Pancreas (tissue), 10 donors: Measurements from ENCODE around the gene AOC3. TPM values are rescaled to one million over a fixed set of nuclear protein-coding genes. Genes with fewer than 3 reads are reported as not detected.

ENCODE experiments used
- ATAC-seq, 4 donors: fragments of 200-7000 bp; cut with Tn5 transposase; one replicate each; pipeline versions ENCODE4 v1.8.0 to v1.9.1; 2020; ENCODE audit warnings: mild to moderate bottlenecking in 4 of 4, moderate library complexity in 4 of 4
- DNase-seq, 6 donors: peaks; one replicate each; pipeline ENCODE4 v3.0.0-alpha.2; 2020
- FAIRE-seq: peaks from 2 replicates; lab custom pipeline; 2012; peaks lifted over from hg19 to GRCh38; lab: Jason Lieb, UNC
- H3K27ac ChIP-seq, 4 donors: fragments of 200-600 bp; sonication (generic); 1 replicate in 3 of 4; 2 replicates in 1 of 4; pipeline versions ENCODE4 v1.5.0 to v1.8.0; 2020
- H3K27me3 ChIP-seq, 4 donors: fragments of 200-600 bp; one replicate each; pipeline ENCODE4 v1.8.0; 2021
- H3K36me3 ChIP-seq, 3 donors: fragments of 200-600 bp; sonication (generic) in 1 of 3; one replicate each; pipeline versions ENCODE4 v1.5.0 to v1.8.0; 2020 to 2021
- H3K4me1 ChIP-seq, 3 donors: fragments of 200-600 bp; one replicate each; pipeline ENCODE4 v1.8.0; 2021
- H3K4me3 ChIP-seq, 4 donors: fragments of 200-600 bp; sonication (generic) in 2 of 4; one replicate each; pipeline versions ENCODE4 v1.5.0 to v1.8.0; 2020 to 2021
- H3K9me3 ChIP-seq, 4 donors: fragments of 200-600 bp; one replicate each; pipeline ENCODE4 v1.8.0; 2021
- WGBS, 2 donors: extraction: QIAGEN DNeasy Blood & Tissue Kit; methylation state at CpG; one replicate each; pipeline ENCODE4 v1.1.7; 2013; 5-methylcytosine and 5-hydroxymethylcytosine counted together
- intact Hi-C, 3 donors: fragments of 100-400 bp; cut with DNase I; formaldehyde crosslinking; loops; one replicate each; pipeline versions ENCODE4 v1.11.1 to v1.14.2; 2022
- polyA plus RNA-seq, 2 donors: library from polyadenylated mRNA; stranded (reverse); fragments of 200-250 nt; gene quantifications; one replicate each; pipeline ENCODE4 v1.2.3, GENCODE V29; 2013
- total RNA-seq, 6 donors: library from RNA; stranded (reverse); fragmentation: NEBNext Ultra II Directional in 4 of 6; extraction: Animal tissue kit (Norgen Biotek cat#: 25700) in 4 of 6; gene quantifications; one replicate each; pipeline versions ENCODE4 v1.2.1 to v1.2.4, GENCODE V29; 2021 to 2023
- TF ChIP-seq, protein P1 (sequence below), 4 donors: fragments of 200-600 bp; sonication (generic) in 3 of 4; IDR thresholded peaks; one replicate each; pipeline versions ENCODE4 v1.5.0 to v1.8.0; 2021; ENCODE audit warnings: antibody characterized with exemption in 4 of 4
- donor health status: healthy with polysubstance abuse.
- donor health status: DM: no; HTN: no; CAD: no; lungs with moderate emphysema.
- donor health status: DM: no; HTN: no; CAD: no.
- donor health status: control.
- donor health status: control.
- donor health status: Bipolar disorder and iron deficiency.
- donor health status: DM: yes; HTN: yes; CAD: no.
- donor health status: DM: no; HTN: no; CAD: no.
- donor health status: DM: no; HTN: no; CAD: no.
- donor health status: DM: yes; HTN: yes; CAD: no.

Gene AOC3
- total and polyA plus RNA-seq, 8 donors = 1.9 to 11.3 (median 7.4) TPM

DNA sequence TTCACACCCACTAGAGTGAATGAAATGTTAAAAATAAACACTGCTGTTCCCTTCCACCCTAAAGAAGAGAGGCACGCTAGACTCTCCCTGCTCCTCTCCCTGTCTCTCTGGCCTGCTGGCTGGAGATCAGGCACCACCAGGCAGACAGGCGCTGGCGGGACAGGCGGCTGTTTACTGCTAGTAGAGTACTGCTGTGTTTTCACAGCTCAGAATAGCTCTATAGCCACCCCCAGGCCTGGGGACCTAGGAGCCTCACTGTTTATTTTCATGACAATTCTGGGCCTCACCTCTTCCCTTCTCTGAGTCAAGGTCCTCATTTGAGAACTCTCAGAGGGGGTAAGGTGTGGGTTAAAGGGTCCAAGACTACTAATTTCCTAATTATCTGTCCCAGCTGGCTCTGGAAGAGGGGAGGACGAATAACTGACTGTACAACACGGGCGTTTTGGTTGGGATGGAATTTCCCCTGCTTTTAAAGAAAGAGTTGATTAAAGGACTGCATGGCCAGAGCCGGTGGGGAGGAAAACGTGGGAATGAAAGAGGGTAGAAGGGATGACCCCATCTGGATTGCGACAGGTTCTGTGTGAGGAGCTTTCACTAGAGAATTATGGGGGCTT, 40.6 kb downstream of the AOC3 start:
- intact Hi-C loops = no loop called here
- peak overlapping the region; percentile 8 to 72 (median 42) for H3K27ac ChIP-seq
- peaks cover 23 to 44% (median 34%) of the 10 kb centered on the region in 3 donors for H3K4me1 ChIP-seq
- FAIRE-seq (no peak), ATAC-seq (peak in 1 of 4 donors; percentile 11), DNase-seq (no peak)
- no peak overlapping the region for H3K4me3 ChIP-seq
- H3K27me3 ChIP-seq = no peaks in the 10 kb centered on the region
- WGBS, 2 donors = 48 to 64% methylated on average over 10 of the region's 10 CpGs
- H3K9me3 ChIP-seq = no peaks in the 10 kb centered on the region
- H3K36me3 ChIP-seq = no peaks in the 10 kb centered on the region
- TF ChIP-seq, protein P1, sequence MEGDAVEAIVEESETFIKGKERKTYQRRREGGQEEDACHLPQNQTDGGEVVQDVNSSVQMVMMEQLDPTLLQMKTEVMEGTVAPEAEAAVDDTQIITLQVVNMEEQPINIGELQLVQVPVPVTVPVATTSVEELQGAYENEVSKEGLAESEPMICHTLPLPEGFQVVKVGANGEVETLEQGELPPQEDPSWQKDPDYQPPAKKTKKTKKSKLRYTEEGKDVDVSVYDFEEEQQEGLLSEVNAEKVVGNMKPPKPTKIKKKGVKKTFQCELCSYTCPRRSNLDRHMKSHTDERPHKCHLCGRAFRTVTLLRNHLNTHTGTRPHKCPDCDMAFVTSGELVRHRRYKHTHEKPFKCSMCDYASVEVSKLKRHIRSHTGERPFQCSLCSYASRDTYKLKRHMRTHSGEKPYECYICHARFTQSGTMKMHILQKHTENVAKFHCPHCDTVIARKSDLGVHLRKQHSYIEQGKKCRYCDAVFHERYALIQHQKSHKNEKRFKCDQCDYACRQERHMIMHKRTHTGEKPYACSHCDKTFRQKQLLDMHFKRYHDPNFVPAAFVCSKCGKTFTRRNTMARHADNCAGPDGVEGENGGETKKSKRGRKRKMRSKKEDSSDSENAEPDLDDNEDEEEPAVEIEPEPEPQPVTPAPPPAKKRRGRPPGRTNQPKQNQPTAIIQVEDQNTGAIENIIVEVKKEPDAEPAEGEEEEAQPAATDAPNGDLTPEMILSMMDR (IDR thresholded peaks at IDR 0.05) = no peak

DNA sequence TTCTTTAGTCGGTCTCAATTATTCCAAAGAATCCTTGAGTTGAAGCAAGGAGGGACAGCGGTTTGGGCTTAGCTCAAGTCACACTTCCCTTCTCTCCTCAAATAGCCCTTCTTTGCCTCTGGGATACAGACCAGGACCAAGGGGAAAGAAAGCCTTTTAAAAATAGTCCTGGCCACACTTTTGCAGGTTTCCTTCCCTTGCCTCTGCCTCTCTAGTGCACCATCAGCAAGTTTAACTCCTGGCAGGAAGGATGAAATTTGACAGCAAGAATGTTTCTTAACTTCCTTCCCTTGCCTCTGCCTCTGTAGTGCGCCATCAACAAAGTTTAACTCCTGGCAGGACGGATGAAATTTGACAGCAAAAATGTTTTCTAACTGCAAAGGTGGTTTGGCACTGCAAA, 42.4 kb downstream of the AOC3 start:
- 28 to 33% methylated on average over 4 of the region's 4 CpGs for WGBS, 2 donors
- no peak for ATAC-seq
- H3K27me3 ChIP-seq = no peaks in the 10 kb centered on the region
- H3K4me3 ChIP-seq = no peak overlapping the region
- H3K36me3 ChIP-seq = no peaks in the 10 kb centered on the region
- peak overlapping the region; percentile 65 to 96 (median 83) for H3K27ac ChIP-seq
- H3K9me3 ChIP-seq = no peaks in the 10 kb centered on the region
- intact Hi-C loops = no loop called here
- TF ChIP-seq, protein P1 (IDR thresholded peaks at IDR 0.05) = no peak
- peaks cover 23 to 44% (median 34%) of the 10 kb centered on the region in 3 donors for H3K4me1 ChIP-seq
- no peak for FAIRE-seq
- no peak for DNase-seq

DNA sequence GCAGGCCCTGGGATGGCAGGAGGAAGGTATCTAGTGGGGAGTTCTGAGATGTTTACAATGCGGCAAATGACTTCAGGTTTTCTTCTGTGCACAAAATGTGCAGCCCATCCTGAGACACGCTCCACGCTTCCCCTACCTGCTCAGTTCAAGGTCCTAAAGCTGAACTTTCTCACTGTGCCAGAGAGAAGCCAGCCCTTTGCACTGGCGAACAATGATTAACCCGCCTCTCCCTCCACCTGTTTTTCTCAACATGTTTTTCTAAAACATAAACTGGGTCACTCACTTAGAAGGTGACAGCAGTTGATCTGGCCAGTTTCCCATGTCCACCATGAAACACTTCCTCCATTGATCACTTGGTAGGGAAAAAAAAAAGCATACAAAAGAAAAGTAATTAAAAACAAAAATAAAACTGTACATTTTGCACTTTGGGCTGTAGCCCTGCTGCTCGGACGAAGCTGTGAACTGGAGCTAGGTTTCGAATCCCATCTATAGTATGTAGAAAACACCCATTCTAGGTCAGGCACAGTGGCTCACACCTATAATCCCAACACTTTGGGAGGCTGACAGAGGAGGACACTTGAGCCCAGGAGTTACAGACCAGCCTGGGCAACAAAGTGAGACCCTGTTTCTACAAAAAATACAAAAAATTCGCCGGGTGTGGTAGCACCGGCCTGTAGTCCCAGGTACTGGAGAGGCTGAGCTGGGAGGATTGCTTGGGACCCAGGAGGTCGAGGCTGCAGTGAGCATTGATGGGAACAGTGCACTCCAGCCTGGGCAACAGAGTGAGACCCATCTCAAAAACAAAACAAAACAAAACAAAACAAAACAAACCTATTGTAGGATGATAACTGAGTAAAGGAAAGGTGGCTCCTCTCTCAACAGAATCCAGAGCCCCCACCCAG, 43.5 kb downstream of the AOC3 start:
- Histone ChIP-seq H3K36me3 (no peaks in the 10 kb centered on the region), H3K9me3 (no peaks in the 10 kb centered on the region), H3K27ac (peak overlapping the region; percentile 77 to 96 (median 83)), H3K4me1 (peaks cover 23 to 44% (median 34%) of the 10 kb centered on the region in 3 donors), H3K4me3 (peak overlapping the region in 2 of 4 donors; percentile 11 to 17), H3K27me3 (no peaks in the 10 kb centered on the region)
- WGBS, 2 donors = 22 to 28% methylated on average over 12 of the region's 12 CpGs
- intact Hi-C loops = no loop called here
- ATAC-seq = peak; percentile 88 to 92 (median 90)
- peak in 4 of 6 donors; percentile 72 to 86 (median 81) for DNase-seq
- FAIRE-seq = no peak
- TF ChIP-seq, protein P1 (IDR thresholded peaks at IDR 0.05) = no peak

DNA sequence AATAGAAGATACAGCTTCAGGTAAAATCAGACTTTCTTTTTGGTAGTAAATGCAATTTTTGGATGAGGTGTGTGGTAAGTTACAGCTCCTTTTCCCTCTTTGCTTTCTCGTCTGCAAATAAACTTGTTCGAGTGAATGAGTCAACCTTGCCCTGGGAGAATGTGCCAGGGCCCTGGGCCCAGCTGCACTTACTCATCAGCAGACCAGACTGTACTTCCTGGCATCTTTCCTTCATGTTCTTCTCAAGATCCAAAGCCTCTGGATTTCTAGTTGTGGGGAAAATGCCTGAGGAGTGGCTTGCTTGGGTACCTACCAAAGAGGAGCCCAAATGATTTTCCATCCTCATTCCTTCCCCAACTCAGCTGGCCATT, 44.2 kb downstream of the AOC3 start:
- peaks cover 23 to 44% (median 34%) of the 10 kb centered on the region in 3 donors for H3K4me1 ChIP-seq
- intact Hi-C loops = no loop called here
- peak overlapping the region in 2 of 4 donors; percentile 11 to 17 for H3K4me3 ChIP-seq
- ATAC-seq (peak; percentile 83 to 90 (median 86)), DNase-seq (peak; percentile 69 to 89 (median 79)), FAIRE-seq (no peak)
- H3K36me3 ChIP-seq = no peaks in the 10 kb centered on the region
- 0 to 15% methylated on average over 2 of the region's 2 CpGs for WGBS, 2 donors
- no peaks in the 10 kb centered on the region for H3K27me3 ChIP-seq
- H3K27ac ChIP-seq = peak overlapping the region; percentile 77 to 96 (median 83)
- no peaks in the 10 kb centered on the region for H3K9me3 ChIP-seq
- TF ChIP-seq, protein P1 (IDR thresholded peaks at IDR 0.05) = no peak
